Measurements from ENCODE around the gene CCDC30. TPM values are rescaled to one million over a fixed set of nuclear protein-coding genes. Genes with fewer than 3 reads are reported as not detected.
"Not testable (repeated sequence)": the region's sequence is repeated elsewhere in the genome, so short reads cannot be mapped to it uniquely, and the experiment has no call there.

Gene CCDC30
- total and polyA plus RNA-seq, 2 experiments from 2014 or later = 0.65 to 1.6 TPM

DNA sequence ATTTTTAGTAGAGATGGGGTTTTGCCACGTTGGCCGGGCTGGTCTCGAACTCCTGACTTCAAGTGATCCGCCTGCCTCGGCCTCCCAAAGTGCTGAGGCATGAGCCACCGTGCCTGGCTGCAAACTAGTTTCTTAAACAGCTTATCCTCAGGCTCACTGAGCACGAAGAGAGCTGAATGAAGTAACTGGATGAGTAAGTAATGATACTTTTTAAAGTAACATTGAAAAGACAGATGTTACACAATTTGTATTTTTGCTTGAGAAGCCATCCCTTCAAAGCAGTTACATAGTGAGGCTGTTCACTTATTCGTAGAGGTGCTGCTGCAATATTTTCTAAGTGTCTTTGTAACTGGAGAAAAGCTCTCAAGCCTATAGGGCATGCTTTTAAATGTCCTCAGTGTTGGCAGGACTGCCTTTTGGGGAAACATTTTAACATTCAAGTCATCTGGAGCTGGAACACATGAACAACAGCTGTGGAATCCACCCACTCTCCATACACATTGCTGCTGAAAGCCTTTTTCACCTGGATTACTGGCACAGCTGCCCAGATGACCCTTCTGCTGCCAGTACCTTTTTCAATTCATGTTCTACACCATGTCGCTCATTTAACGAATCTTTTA lies 216.4 kb downstream of the CCDC30 start:
- Histone ChIP-seq H3F3A (ENCODE audit: insufficient read depth) (peaks cover 35% of the 10 kb centered on the region), H2AFZ (peak overlapping the region; percentile 4; the same call in 1 of the 2 replicates), H3K36me3 (ENCODE audit: low read depth) (peaks cover 11% of the 10 kb centered on the region; the same call in 1 of the 2 replicates), H3K27ac (peak overlapping the region; percentile 91), H3K4me3 (no peak overlapping the region), H3K79me2 (ENCODE audit: insufficient read depth) (peaks cover 28% of the 10 kb centered on the region), H3K4me2 (ENCODE audit: unreplicated experiment) (peak overlapping the region; percentile 2), H3K27me3 (replicated peaks; ENCODE audit: insufficient read depth) (no peaks in the 10 kb centered on the region), H3K9me3 (ENCODE audit: low read depth) (no peaks in the 10 kb centered on the region), H4K20me1 (ENCODE audit: insufficient read depth) (peaks cover 8% of the 10 kb centered on the region), H3K4me1 (ENCODE audit: insufficient read depth) (peaks cover 30% of the 10 kb centered on the region), H3K9me2 (ENCODE audit: insufficient read depth) (no peaks in the 10 kb centered on the region), H3K9ac (peak overlapping the region; percentile 36)
- WGBS, 2 experiments (ENCODE audit: low coverage in 1 of 2, low lambda C conversion rate in 2 of 2, missing lambda C conversion rate in 2 of 2) = 39 to 47% methylated on average over 10 of the region's 10 CpGs
- in situ Hi-C loops (cut with MboI) = no loop called here
- TF ChIP-seq EZH2 (IDR thresholded peaks at IDR 0.05; ENCODE audit: insufficient read depth, poor library complexity, severe bottlenecking) (no peak), EZH2phosphoT487 (IDR thresholded peaks at IDR 0.05; ENCODE audit: insufficient read depth, low read depth) (no peak)
- peak; percentile 91 for DNase-seq

DNA sequence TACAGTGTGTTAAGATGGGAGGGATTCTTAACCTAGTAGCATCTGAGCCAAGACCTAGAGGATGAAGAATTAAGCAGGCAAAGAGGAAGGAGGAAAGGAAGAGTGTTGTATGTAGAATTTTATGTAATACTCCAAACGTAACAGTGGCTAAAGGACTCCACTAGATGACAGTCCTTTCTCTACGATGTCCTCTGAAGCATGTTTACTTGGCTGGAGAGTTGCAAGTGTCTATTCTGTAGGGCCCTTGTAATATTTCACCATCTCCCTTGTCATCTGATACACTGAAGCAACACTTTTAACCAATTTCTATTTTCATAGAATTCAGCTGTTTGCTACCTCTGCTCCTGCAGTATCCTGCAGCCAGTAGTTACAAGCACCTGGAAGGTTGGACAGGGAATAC lies 217.0 kb downstream of the CCDC30 start:
- in situ Hi-C loops (cut with MboI) = no loop called here
- H3K4me1 ChIP-seq (ENCODE audit: insufficient read depth) = peaks cover 35% of the 10 kb centered on the region
- H3K27me3 ChIP-seq (replicated peaks; ENCODE audit: insufficient read depth) = no peaks in the 10 kb centered on the region
- H4K20me1 ChIP-seq (ENCODE audit: insufficient read depth) = peaks cover 14% of the 10 kb centered on the region
- TF ChIP-seq EZH2phosphoT487 (IDR thresholded peaks at IDR 0.05; ENCODE audit: insufficient read depth, low read depth) (no peak), EZH2 (IDR thresholded peaks at IDR 0.05; ENCODE audit: insufficient read depth, poor library complexity, severe bottlenecking) (no peak)
- 38% methylated on average over 2 of the region's 2 CpGs for WGBS, 2 experiments (ENCODE audit: low coverage in 1 of 2, low lambda C conversion rate in 2 of 2, missing lambda C conversion rate in 2 of 2)
- H3K9ac ChIP-seq = peak overlapping the region; percentile 15; the same call in 1 of the 2 replicates
- no peaks in the 10 kb centered on the region for H3K9me3 ChIP-seq (ENCODE audit: low read depth)
- peak overlapping the region; percentile 91 for H3K27ac ChIP-seq
- no peaks in the 10 kb centered on the region for H3K9me2 ChIP-seq (ENCODE audit: insufficient read depth)
- no peak for DNase-seq
- no peak overlapping the region for H3K4me3 ChIP-seq
- H2AFZ ChIP-seq = peak overlapping the region; percentile 4; the same call in 1 of the 2 replicates
- H3K36me3 ChIP-seq (ENCODE audit: low read depth) = peaks cover 11% of the 10 kb centered on the region; the same call in 1 of the 2 replicates
- H3K79me2 ChIP-seq (ENCODE audit: insufficient read depth) = peaks cover 34% of the 10 kb centered on the region
- H3K4me2 ChIP-seq (ENCODE audit: unreplicated experiment) = peak overlapping the region; percentile 2
- H3F3A ChIP-seq (ENCODE audit: insufficient read depth) = peaks cover 35% of the 10 kb centered on the region

DNA sequence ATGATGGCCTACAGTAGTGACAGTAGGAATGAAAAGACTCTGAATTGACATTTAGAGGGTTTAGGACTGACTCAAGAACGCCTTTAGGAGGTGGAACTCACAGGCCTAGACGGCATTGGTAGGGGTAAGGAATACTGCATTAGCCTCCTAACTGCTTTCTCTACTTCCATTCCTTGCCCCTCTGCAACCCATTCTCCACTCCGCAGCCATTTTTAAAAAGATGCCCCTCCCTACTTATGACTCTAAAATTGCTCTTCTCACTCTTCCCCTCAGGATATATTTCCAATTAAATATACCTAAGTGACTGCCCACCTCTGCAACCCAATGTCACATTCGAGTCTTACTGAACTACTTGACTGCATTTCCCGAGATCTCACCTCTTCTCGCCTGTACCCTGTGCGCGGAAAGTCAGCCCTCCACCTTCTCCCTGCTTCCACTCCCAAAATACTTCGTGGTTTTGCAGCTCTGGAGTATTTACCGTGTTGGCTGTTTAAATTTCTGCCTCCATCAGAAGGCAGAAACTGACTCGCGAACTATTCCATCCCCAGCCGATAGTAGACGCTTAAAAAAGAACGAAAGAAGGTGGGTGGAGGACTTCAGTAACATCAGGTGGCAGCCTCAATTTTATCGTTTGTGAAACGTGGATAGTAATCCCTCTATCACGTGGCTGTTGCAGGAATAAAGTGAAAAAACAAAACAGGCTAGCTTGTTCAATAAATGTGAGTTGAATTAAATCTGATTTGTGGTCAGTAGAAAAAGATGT lies 218.0 kb downstream of the CCDC30 start:
- H3K4me3 ChIP-seq = peak overlapping the region; percentile 94
- H3K27me3 ChIP-seq (replicated peaks; ENCODE audit: insufficient read depth) = no peaks in the 10 kb centered on the region
- DNase-seq = peak; percentile 73

DNA sequence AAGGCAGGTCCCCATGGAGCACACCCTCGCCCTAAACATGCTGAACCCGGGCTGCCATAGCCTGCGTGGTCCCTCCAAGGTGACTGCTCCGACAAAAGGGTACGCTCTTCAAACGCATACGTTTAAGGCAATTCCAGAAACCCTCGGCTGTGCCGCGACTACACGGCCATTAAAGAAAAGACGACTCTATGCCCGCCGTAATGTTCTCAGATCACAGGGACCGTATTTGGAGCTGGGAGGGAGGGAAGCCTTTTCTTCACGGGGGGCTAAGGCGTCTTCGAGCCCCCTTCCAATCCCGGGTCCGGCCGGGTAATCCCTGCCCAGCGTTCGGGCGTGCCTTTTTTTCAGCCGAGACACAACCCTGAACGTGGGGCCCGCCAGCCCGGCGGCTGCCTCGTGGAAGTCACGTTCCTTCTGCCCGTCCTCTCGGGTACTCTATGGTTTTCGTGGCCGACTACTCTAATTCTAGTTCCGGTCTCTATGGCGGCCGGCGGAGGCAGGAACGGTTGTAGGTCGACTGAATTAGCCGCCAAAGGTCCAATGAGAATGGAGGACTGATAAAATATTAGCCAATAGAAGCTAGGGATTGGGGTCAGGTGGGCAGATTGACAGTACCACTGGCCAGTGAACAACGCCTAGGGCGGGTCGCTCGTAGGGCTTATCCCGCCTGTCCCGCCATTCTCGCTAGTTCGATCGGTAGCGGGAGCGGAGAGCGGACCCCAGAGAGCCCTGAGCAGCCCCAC lies 218.8 kb downstream of the CCDC30 start, which contains the start of gene YBX1:
Gene YBX1, plus strand, starts transcription at position 678 of the 743 bp plus-strand sequence. CDS start 148 bp downstream, outside the sequence.
- TF ChIP-seq EZH2 (IDR thresholded peaks at IDR 0.05; ENCODE audit: insufficient read depth, poor library complexity, severe bottlenecking) (no peak), EZH2phosphoT487 (IDR thresholded peaks at IDR 0.05; ENCODE audit: insufficient read depth, low read depth) (no peak)
- H3K9ac ChIP-seq = peak within 1 kb of the TSS; percentile 91
- H3K4me1 ChIP-seq (ENCODE audit: insufficient read depth) = peaks cover 54% of the 10 kb centered on the region
- H3K79me2 ChIP-seq (ENCODE audit: insufficient read depth) = peaks cover 52% of the 10 kb centered on the region
- H2AFZ ChIP-seq = peak within 1 kb of the TSS; percentile 93
- H4K20me1 ChIP-seq (ENCODE audit: insufficient read depth) = peaks cover 24% of the 10 kb centered on the region
- no peaks in the 10 kb centered on the region for H3K9me2 ChIP-seq (ENCODE audit: insufficient read depth)
- H3K27me3 ChIP-seq (replicated peaks; ENCODE audit: insufficient read depth) = no peaks in the 10 kb centered on the region
- peak within 1 kb of the TSS; percentile 91 for H3K27ac ChIP-seq
- WGBS, 2 experiments (ENCODE audit: low coverage in 1 of 2, low lambda C conversion rate in 2 of 2, missing lambda C conversion rate in 2 of 2) = 1% methylated on average over 52 to 54 of the region's 54 CpGs
- DNase-seq = peak; percentile 99
- in situ Hi-C loops (cut with MboI) = no loop called here
- peaks cover 35% of the 10 kb centered on the region for H3F3A ChIP-seq (ENCODE audit: insufficient read depth)
- peak within 1 kb of the TSS; percentile 99 for H3K4me2 ChIP-seq (ENCODE audit: unreplicated experiment)
- no peaks in the 10 kb centered on the region for H3K9me3 ChIP-seq (ENCODE audit: low read depth)
- H3K36me3 ChIP-seq (ENCODE audit: low read depth) = peaks cover 11% of the 10 kb centered on the region; the same call in 1 of the 2 replicates
- peak within 1 kb of the TSS; percentile 94 for H3K4me3 ChIP-seq

More for the DNA sequence above, 218.0 kb downstream of the CCDC30 start:
- Histone ChIP-seq H2AFZ (peak overlapping the region; percentile 93), H4K20me1 (ENCODE audit: insufficient read depth) (peaks cover 17% of the 10 kb centered on the region), H3K79me2 (ENCODE audit: insufficient read depth) (peaks cover 44% of the 10 kb centered on the region), H3K27ac (peak overlapping the region; percentile 91), H3K4me1 (ENCODE audit: insufficient read depth) (peaks cover 46% of the 10 kb centered on the region), H3K36me3 (ENCODE audit: low read depth) (peaks cover 11% of the 10 kb centered on the region; the same call in 1 of the 2 replicates), H3F3A (ENCODE audit: insufficient read depth) (peaks cover 35% of the 10 kb centered on the region), H3K9me3 (ENCODE audit: low read depth) (no peaks in the 10 kb centered on the region), H3K9ac (peak overlapping the region; percentile 91), H3K4me2 (ENCODE audit: unreplicated experiment) (peak overlapping the region; percentile 99), H3K9me2 (ENCODE audit: insufficient read depth) (no peaks in the 10 kb centered on the region)
- in situ Hi-C loops (cut with MboI) = no loop called here
- 7 to 9% methylated on average over 18 of the region's 18 CpGs for WGBS, 2 experiments (ENCODE audit: low coverage in 1 of 2, low lambda C conversion rate in 2 of 2, missing lambda C conversion rate in 2 of 2)
- TF ChIP-seq EZH2 (IDR thresholded peaks at IDR 0.05; ENCODE audit: insufficient read depth, poor library complexity, severe bottlenecking) (no peak), EZH2phosphoT487 (IDR thresholded peaks at IDR 0.05; ENCODE audit: insufficient read depth, low read depth) (no peak)

DNA sequence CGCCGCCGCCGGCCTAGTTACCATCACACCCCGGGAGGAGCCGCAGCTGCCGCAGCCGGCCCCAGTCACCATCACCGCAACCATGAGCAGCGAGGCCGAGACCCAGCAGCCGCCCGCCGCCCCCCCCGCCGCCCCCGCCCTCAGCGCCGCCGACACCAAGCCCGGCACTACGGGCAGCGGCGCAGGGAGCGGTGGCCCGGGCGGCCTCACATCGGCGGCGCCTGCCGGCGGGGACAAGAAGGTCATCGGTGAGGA lies 219.3 kb downstream of the CCDC30 start:
- Histone ChIP-seq H3K36me3 (ENCODE audit: low read depth) (peaks cover 11% of the 10 kb centered on the region; the same call in 1 of the 2 replicates), H3K9ac (peak overlapping the region; percentile 91), H3K4me1 (ENCODE audit: insufficient read depth) (peaks cover 55% of the 10 kb centered on the region), H3K4me3 (peak overlapping the region; percentile 94), H4K20me1 (ENCODE audit: insufficient read depth) (peaks cover 26% of the 10 kb centered on the region), H3F3A (ENCODE audit: insufficient read depth) (peaks cover 35% of the 10 kb centered on the region), H3K79me2 (ENCODE audit: insufficient read depth) (peaks cover 57% of the 10 kb centered on the region), H3K27ac (peak overlapping the region; percentile 91)
- whole genome bisulfite sequencing, 2 experiments (ENCODE audit: low coverage in 1 of 2, low lambda C conversion rate in 2 of 2, missing lambda C conversion rate in 2 of 2) = 0% methylated on average over 9 to 23 of the region's 33 CpGs
- in situ Hi-C loops (cut with MboI); H3K9me3 ChIP-seq (ENCODE audit: low read depth); H2AFZ ChIP-seq; DNase-seq; H3K27me3 ChIP-seq (replicated peaks; ENCODE audit: insufficient read depth); H3K4me2 ChIP-seq (ENCODE audit: unreplicated experiment); H3K9me2 ChIP-seq (ENCODE audit: insufficient read depth): not testable (repeated sequence)
